ENCODE measurements around the gene DTX3.
"Not testable (repeated sequence)": the region's sequence is repeated elsewhere in the genome, so short reads cannot be mapped to it uniquely, and the experiment has no call there.

DTX3 gene

DNA sequence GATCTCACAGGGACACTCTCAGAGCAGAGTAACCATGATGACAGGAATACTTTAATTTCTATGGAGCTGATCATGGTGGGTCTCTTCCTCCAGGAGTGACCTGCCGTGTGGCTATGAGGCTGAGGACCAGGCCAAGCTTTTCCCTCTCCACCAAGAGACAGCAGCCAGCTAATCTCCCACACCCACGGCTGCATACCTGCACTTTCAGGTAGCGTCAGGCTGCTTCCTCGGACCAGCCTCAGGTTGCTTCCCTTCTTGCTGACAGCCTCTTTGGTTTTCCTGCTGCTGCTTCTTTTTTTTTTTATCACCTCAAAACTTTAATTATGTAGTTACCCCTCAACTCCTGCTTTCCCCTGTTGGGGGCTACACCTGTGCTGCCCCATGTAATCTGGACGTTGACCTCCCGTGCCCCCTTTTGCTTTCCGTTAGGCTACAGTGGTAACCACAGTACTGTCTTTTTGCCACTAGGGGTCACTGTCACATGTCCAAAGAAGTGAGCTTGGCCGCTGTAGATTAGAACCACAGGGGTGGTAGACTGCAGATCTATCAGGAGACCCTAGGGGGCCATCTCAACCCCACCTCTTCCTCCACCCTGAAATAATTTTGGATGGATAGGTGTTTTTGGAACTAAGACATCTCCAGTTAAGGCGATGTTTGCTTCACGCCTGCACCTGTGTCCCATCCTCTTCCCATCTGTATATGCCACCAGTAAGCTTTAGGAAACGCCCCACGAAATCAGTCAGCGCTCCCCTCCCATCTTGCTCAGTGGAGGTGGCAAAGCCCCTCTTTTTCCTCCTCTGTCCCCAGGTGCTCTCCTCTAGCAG lies 21.4 kb upstream of the DTX3 start:
- Histone ChIP-seq H3K27ac (no peak overlapping the region), H3K4me3 (no peak overlapping the region)
- DNase-seq (ENCODE audit: low spot score), result peak; percentile 79
- peak; percentile 76 for TF ChIP-seq CTCF (IDR thresholded peaks at IDR 0.05)

- Histone ChIP-seq H3K27ac (no peak overlapping the region), H3K4me3 (no peak overlapping the region)
- no peak for DNase-seq (ENCODE audit: low spot score)
- no peak for TF ChIP-seq CTCF (IDR thresholded peaks at IDR 0.05)
Measured at GRCh38 chr12:57584050-57584449, 20.6 kb upstream of the DTX3 start.

- Histone ChIP-seq H3K27ac (no peak overlapping the region), H3K4me3 (no peak overlapping the region)
- no peak for DNase-seq (ENCODE audit: low spot score)
- no peak for TF ChIP-seq CTCF (IDR thresholded peaks at IDR 0.05)
Measured at GRCh38 chr12:57584690-57585089, 19.9 kb upstream of the DTX3 start.

DNA sequence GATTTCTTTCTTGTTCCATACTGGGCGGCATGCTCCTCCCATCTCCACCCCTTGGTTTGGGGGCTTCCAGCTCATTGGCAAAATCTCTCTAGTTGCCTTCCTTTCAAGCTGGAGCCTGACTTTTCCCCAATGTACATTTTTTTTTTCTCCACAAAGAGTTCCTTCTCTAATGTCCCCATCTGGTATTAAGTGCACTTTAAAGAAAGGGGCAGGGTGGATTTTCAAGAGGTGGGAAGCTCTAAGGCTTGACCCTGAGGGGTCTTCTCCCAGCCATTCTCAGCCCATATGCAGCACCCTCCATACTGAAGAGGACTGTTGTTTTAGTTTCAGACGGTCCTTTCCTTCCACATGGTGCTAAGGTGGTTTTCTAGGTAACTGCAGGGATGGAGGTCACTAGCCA lies 19.5 kb upstream of the DTX3 start:
- H3K27ac ChIP-seq, result no peak overlapping the region
- TF ChIP-seq CTCF (IDR thresholded peaks at IDR 0.05), result no peak
- no peak overlapping the region for H3K4me3 ChIP-seq
- no peak for DNase-seq (ENCODE audit: low spot score)

- no peak overlapping the region for H3K4me3 ChIP-seq
- no peak for DNase-seq (ENCODE audit: low spot score)
- no peak overlapping the region for H3K27ac ChIP-seq
- no peak for TF ChIP-seq CTCF (IDR thresholded peaks at IDR 0.05)
Measured at GRCh38 chr12:57586128-57586527, 18.5 kb upstream of the DTX3 start.

DNA sequence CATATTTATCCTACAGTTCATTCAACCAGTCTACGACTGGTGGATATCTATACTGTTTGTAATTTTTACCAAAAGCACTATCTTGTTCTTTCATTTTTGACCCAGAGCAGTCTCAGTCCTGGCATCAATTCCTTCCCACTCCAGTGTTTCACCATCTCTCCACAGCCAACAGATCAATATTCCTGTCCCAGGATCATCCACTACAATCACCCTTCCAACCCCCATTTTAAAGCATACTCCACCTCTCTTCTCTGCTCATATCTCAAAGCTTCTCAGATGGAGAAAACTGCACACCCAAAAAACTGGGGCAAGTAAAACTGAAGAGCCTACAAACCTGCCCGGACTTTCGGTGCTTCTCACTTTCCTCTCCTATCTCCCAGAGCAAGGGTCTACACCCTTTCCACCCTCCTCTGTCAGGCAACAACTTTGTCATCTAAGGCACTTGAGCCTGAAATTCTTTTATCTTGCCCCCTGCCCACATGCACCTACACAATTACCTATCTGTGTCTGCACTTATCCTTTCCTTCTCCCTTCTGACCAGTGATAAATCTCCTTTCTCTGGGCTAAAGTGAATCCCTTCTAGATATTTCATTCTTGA lies 17.7 kb upstream of the DTX3 start:
- no peak for TF ChIP-seq CTCF (IDR thresholded peaks at IDR 0.05)
- Histone ChIP-seq H3K4me3 (no peak overlapping the region), H3K27ac (no peak overlapping the region)
- DNase-seq (ENCODE audit: low spot score), result no peak

GRCh38 chr12:57588951-57589610 lies 15.5 kb upstream of the DTX3 start:
- DNase-seq (ENCODE audit: low spot score); H3K27ac ChIP-seq; H3K4me3 ChIP-seq: not testable (repeated sequence)
